CD14-positive monocyte (primary cell): ENCODE measurements around the gene RANBP3L. TPM values are rescaled to one million over a fixed set of nuclear protein-coding genes. Genes with fewer than 3 reads are reported as not detected.

Experiments used
- DNase-seq, 3 donors: peaks; one replicate each; pipeline ENCODE4 v3.0.0-alpha.2; 2011 to 2022
- H2AFZ ChIP-seq: 2 replicates; pipeline ENCODE4 v1.6.0; 2012; ENCODE audit warnings: mild to moderate bottlenecking, low read depth, low read length, inconsistent platforms; ENCODE audit not compliant: insufficient read depth, poor library complexity, severe bottlenecking
- H3K27ac ChIP-seq, 2 donors: 1 replicate in 1 of 2; 2 replicates in 1 of 2; pipeline ENCODE4 v1.5.1; 2012 to 2013; ENCODE audit warnings: low read length in 2 of 2, control low read depth in 1 of 2, inconsistent platforms in 1 of 2, low read depth in 1 of 2, mild to moderate bottlenecking in 1 of 2
- H3K27me3 ChIP-seq, 2 donors: one replicate each; pipeline versions ENCODE4 v1.6.0 to v1.6.1; 2011 to 2013; ENCODE audit warnings: low read length in 2 of 2; ENCODE audit not compliant: control insufficient read depth in 2 of 2, insufficient read depth in 2 of 2
- H3K36me3 ChIP-seq, 2 donors: replicated peaks in 1 of 2; 1 replicate in 1 of 2; 2 replicates in 1 of 2; pipeline versions ENCODE4 v1.5.1 to v1.6.1; 2012 to 2013; ENCODE audit warnings: low read length in 2 of 2, control low read depth in 1 of 2, inconsistent platforms in 1 of 2, mild to moderate bottlenecking in 1 of 2; ENCODE audit not compliant: insufficient read depth in 2 of 2, control insufficient read depth in 1 of 2
- H3K4me1 ChIP-seq, 2 donors: 1 replicate in 1 of 2; 2 replicates in 1 of 2; pipeline versions ENCODE4 v1.5.1 to v1.6.1; 2012 to 2013; ENCODE audit warnings: low read length in 2 of 2, control low read depth in 1 of 2, inconsistent platforms in 1 of 2, mild to moderate bottlenecking in 1 of 2, moderate library complexity in 1 of 2; ENCODE audit not compliant: insufficient read depth in 2 of 2, control insufficient read depth in 1 of 2
- H3K4me2 ChIP-seq: replicated peaks from 2 replicates; pipeline ENCODE3; 2012; ENCODE audit warnings: low read length, moderate library complexity, mild to moderate bottlenecking; ENCODE audit not compliant: poor library complexity, severe bottlenecking; ENCODE audit errors: extremely low read depth
- H3K4me3 ChIP-seq, 3 experiments: fragments of 200-600 bp in 1 of 3; sonication (generic) in 1 of 3; replicated peaks in 1 of 3; 1 replicate in 2 of 3; 2 replicates in 1 of 3; pipeline ENCODE4 v1.5.1; 2011 to 2013; ENCODE audit warnings: low read length in 3 of 3, mild to moderate bottlenecking in 3 of 3, control low read depth in 2 of 3, low read depth in 2 of 3, inconsistent platforms in 1 of 3, moderate library complexity in 1 of 3
- H3K79me2 ChIP-seq: 2 replicates; pipeline ENCODE4 v1.6.0; 2012; ENCODE audit warnings: mild to moderate bottlenecking, control low read depth, inconsistent platforms, low read length, moderate library complexity; ENCODE audit not compliant: insufficient read depth
- H3K9ac ChIP-seq: 2 replicates; pipeline ENCODE4 v1.6.0; 2017; ENCODE audit warnings: low read length, mild to moderate bottlenecking; ENCODE audit not compliant: insufficient read depth, poor library complexity, severe bottlenecking
- H3K9me3 ChIP-seq, 2 donors: replicated peaks in 1 of 2; 1 replicate in 1 of 2; 2 replicates in 1 of 2; pipeline versions ENCODE4 v1.5.1 to v1.6.1; 2012 to 2013; ENCODE audit warnings: low read length in 2 of 2, control low read depth in 1 of 2; ENCODE audit not compliant: control insufficient read depth in 1 of 2, insufficient read depth in 1 of 2
- H4K20me1 ChIP-seq: 2 replicates; pipeline ENCODE4 v1.6.0; 2012; ENCODE audit warnings: mild to moderate bottlenecking, low read length, control low read depth, moderate library complexity; ENCODE audit not compliant: insufficient read depth
- H3K27ac Mint-ChIP-seq, 7 donors: one replicate each; pipeline ENCODE4 v1.8.0; 2020; ENCODE audit warnings: mild to moderate bottlenecking in 7 of 7, mixed read lengths in 7 of 7, moderate library complexity in 6 of 7, inconsistent platforms in 2 of 7
- H3K27me3 Mint-ChIP-seq, 3 donors: one replicate each; pipeline ENCODE4 v1.8.0; 2021 to 2022; ENCODE audit warnings: low read depth in 3 of 3, mild to moderate bottlenecking in 3 of 3, mixed read lengths in 3 of 3, moderate library complexity in 3 of 3, inconsistent platforms in 1 of 3
- H3K36me3 Mint-ChIP-seq, 2 donors: one replicate each; pipeline ENCODE4 v1.8.0; 2020; ENCODE audit warnings: mixed read lengths in 2 of 2, inconsistent platforms in 1 of 2, mild to moderate bottlenecking in 1 of 2
- H3K4me1 Mint-ChIP-seq: one replicate; pipeline ENCODE4 v1.8.0; 2020; ENCODE audit warnings: mild to moderate bottlenecking, mixed read lengths
- H3K4me3 Mint-ChIP-seq, 2 donors: one replicate each; pipeline ENCODE4 v1.8.0; 2020; ENCODE audit warnings: mild to moderate bottlenecking in 2 of 2, mixed read lengths in 2 of 2, moderate library complexity in 1 of 2
- H3K9me3 Mint-ChIP-seq, 7 donors: one replicate each; pipeline ENCODE4 v1.8.0; 2020 to 2022; ENCODE audit warnings: mixed read lengths in 7 of 7, mild to moderate bottlenecking in 6 of 7, moderate library complexity in 6 of 7, inconsistent platforms in 2 of 7
- WGBS: methylation state at CpG from one replicate; pipeline ENCODE4 v1.1.5; 2013; ENCODE audit warnings: missing lambda C conversion rate; ENCODE audit not compliant: insufficient coverage; 5-methylcytosine and 5-hydroxymethylcytosine counted together
- intact Hi-C, 2 donors: fragments of 100-400 bp; cut with micrococcal nuclease; formaldehyde crosslinking; loops; one replicate each; pipeline versions ENCODE4 v1.15.0 to v1.15.1; 2023
- polyA plus RNA-seq, 3 donors: library from polyadenylated mRNA; depleted of rRNA in 1 of 3; unstranded in 2 of 3; stranded (reverse) in 1 of 3; fragments of 300-500 nt in 2 of 3; fragments of >200 nt in 1 of 3; fragmentation: Illumina TruSeq in 2 of 3; gene quantifications; 1 replicate in 2 of 3; 2 replicates in 1 of 3; pipeline ENCODE4 v1.2.3, GENCODE V29; 2012 to 2021
- TF ChIP-seq, protein P1 (sequence below): fragments of 200-600 bp; IDR thresholded peaks from one replicate; pipeline ENCODE4 v1.8.0; 2022; ENCODE audit warnings: antibody characterized with exemption, mild to moderate bottlenecking

RANBP3L gene
- polyA plus RNA-seq, 3 donors = not detected

DNA sequence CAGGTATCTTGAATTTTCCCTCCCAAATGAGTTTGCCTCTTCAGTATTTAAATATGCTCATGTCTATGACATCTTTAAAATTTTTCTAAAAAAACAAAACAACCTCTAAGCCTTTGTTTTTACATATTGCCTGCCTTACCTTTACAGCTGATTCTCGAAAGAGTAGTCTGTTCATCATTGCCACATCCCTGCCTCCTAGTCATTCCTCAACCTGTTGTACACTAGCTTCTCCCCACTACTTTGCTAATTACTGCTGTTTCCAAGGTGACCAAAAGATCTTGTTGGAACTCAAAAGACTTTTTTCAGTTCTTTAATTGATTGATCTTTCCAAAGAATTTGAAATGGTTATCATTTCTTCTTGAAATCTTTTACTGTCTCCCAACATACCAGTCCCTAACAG is 58.0 kb downstream of the RANBP3L start:
- no peak overlapping the region for H3K27ac Mint-ChIP-seq
- DNase-seq = no peak
- H3K36me3 Mint-ChIP-seq = no peaks in the 10 kb centered on the region
- 89% methylated on average over 1 of the region's 1 CpG for WGBS
- no peak overlapping the region for H3K9ac ChIP-seq
- H3K27me3 Mint-ChIP-seq = peaks cover 1 to 4% (median 2%) of the 10 kb centered on the region in 3 donors
- no peak overlapping the region for H3K27ac ChIP-seq
- peaks cover 13 to 26% of the 10 kb centered on the region in 2 donors for H3K4me1 ChIP-seq
- H3K36me3 ChIP-seq = no peaks in the 10 kb centered on the region
- TF ChIP-seq, protein P1, sequence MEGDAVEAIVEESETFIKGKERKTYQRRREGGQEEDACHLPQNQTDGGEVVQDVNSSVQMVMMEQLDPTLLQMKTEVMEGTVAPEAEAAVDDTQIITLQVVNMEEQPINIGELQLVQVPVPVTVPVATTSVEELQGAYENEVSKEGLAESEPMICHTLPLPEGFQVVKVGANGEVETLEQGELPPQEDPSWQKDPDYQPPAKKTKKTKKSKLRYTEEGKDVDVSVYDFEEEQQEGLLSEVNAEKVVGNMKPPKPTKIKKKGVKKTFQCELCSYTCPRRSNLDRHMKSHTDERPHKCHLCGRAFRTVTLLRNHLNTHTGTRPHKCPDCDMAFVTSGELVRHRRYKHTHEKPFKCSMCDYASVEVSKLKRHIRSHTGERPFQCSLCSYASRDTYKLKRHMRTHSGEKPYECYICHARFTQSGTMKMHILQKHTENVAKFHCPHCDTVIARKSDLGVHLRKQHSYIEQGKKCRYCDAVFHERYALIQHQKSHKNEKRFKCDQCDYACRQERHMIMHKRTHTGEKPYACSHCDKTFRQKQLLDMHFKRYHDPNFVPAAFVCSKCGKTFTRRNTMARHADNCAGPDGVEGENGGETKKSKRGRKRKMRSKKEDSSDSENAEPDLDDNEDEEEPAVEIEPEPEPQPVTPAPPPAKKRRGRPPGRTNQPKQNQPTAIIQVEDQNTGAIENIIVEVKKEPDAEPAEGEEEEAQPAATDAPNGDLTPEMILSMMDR = no peak
- peaks cover 28% of the 10 kb centered on the region for H3K79me2 ChIP-seq
- H3K4me1 Mint-ChIP-seq = peaks cover 23% of the 10 kb centered on the region
- H4K20me1 ChIP-seq = no peaks in the 10 kb centered on the region
- H3K9me3 Mint-ChIP-seq = peaks cover 0 to 2% (median 0%) of the 10 kb centered on the region in 7 donors
- no peak overlapping the region for H3K4me2 ChIP-seq
- H3K4me3 Mint-ChIP-seq = no peak overlapping the region
- H2AFZ ChIP-seq = peak overlapping the region; percentile 21
- H3K4me3 ChIP-seq = no peak overlapping the region
- no peaks in the 10 kb centered on the region for H3K9me3 ChIP-seq
- intact Hi-C loops = loop anchor here (5.0 to 10.0 kb wide), 3 partner anchors 91 to 1329 kb away; partner anchors contain the start of genes LMBRD2 (in 2 of the 2), SKP2 (in 2 of the 2), BRIX1 (in 1 of the 2) and RAD1 (in 1 of the 2)
- no peaks in the 10 kb centered on the region for H3K27me3 ChIP-seq

DNA sequence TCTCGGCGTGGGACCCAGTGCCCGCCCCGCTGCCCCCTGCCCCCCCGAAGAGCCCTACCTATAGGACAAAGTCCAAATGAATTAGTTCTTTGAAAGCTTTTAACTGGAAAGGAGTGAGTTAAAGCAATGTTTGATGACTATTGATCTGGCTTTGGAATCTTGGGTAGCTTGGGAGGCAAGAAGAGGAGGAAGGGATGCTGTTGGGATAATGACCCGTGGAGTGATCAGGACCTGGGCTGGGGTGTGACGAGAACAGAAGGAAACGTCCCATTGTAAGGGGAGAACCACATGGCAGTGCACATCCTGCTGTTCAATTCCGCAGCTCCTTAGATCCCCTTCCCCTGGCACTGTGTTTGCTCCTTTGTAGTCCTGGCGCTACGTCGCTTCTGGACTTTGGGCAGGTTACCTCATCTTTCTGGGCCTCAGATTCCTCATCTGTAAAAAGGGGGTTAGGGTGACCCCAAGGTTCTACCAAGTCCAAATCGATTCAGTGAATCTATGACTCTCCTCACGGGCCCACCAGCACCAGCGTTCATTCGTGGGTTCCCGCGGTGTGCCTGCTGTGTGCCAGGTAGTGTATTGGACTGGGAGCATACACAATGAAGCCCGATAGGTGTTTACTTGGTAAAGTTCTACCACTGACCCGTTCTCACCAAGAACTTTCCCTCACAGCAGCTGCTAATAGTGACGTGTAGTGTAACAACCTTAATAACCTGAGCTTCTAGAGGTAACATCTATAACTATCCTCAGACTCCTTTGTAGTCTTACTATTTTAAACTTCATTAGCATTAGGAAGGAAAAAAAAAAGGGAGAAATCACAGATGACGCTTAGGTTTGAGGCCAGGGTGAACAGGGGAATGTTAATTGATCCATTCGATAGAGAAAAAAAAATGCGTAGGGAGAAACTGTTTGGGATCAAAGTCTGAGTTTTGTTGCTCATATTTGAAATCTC is 58.9 kb downstream of the RANBP3L start:
- Mint-ChIP-seq H3K4me1 (peaks cover 27% of the 10 kb centered on the region), H3K9me3 (peaks cover 0 to 2% (median 0%) of the 10 kb centered on the region in 7 donors), H3K27ac (peak overlapping the region; percentile 59 to 93 (median 89)), H3K36me3 (no peaks in the 10 kb centered on the region), H3K27me3 (peaks cover 0 to 4% (median 2%) of the 10 kb centered on the region in 3 donors), H3K4me3 (peak overlapping the region; percentile 86 to 95)
- WGBS = 61% methylated on average over 12 of the region's 24 CpGs
- DNase-seq = peak in 1 of 3 donors; percentile 8
- peaks cover 13 to 26% of the 10 kb centered on the region in 2 donors for H3K4me1 ChIP-seq
- peak overlapping the region; percentile 94 for H2AFZ ChIP-seq
- no peaks in the 10 kb centered on the region for H3K9me3 ChIP-seq
- intact Hi-C loops = loop anchor here (5.0 to 10.0 kb wide), 3 partner anchors 91 to 1328 kb away; partner anchors contain the start of genes LMBRD2 (in 2 of the 2), SKP2 (in 2 of the 2), BRIX1 (in 1 of the 2) and RAD1 (in 1 of the 2)
- H3K27me3 ChIP-seq = no peaks in the 10 kb centered on the region
- peak overlapping the region; percentile 82 for H3K9ac ChIP-seq
- H3K79me2 ChIP-seq = peaks cover 36% of the 10 kb centered on the region
- no peaks in the 10 kb centered on the region for H3K36me3 ChIP-seq
- peak overlapping the region; percentile 59 to 89 (median 75) for H3K4me3 ChIP-seq
- peak overlapping the region; percentile 98 for H3K4me2 ChIP-seq
- TF ChIP-seq, protein P1 = no peak
- no peaks in the 10 kb centered on the region for H4K20me1 ChIP-seq
- H3K27ac ChIP-seq = peak overlapping the region; percentile 78 to 85
